OCI-LY3 (cell line): ENCODE results near the gene TSPO2.

ENCODE experiments used
- H2AFZ ChIP-seq: fragments of 200-600, 300-600 bp; shearing (Covaris generic); 2 replicates; pipeline ENCODE4 v1.6.0; 2014; ENCODE audit warnings: antibody characterized with exemption, low read depth, low read length
- H3K27ac ChIP-seq: fragments of 200-600, 300-600 bp; sonication (generic); 2 replicates; pipeline ENCODE4 v1.5.1; 2014; ENCODE audit warnings: mild to moderate bottlenecking, low read length, moderate library complexity, mixed read lengths
- H3K27me3 ChIP-seq: fragments of 200-600, 300-600 bp; sonication (generic); 2 replicates; pipeline ENCODE4 v1.6.1; 2014; ENCODE audit warnings: low read depth, low read length, mixed read lengths
- H3K36me3 ChIP-seq: fragments of 200-600, 300-600 bp; sonication (generic); replicated peaks from 2 replicates; pipeline ENCODE3; 2014; ENCODE audit warnings: low read depth, low read length, mixed read lengths
- H3K4me1 ChIP-seq: fragments of 300-600, 200-600 bp; sonication (generic); 2 replicates; pipeline ENCODE4 v1.6.1; 2014; ENCODE audit warnings: low read length, mixed read lengths
- H3K4me2 ChIP-seq: fragments of 200-600, 300-600 bp; sonication (generic); 2 replicates; pipeline ENCODE4 v1.6.1; 2014; ENCODE audit warnings: low read length, mixed read lengths
- H3K4me3 ChIP-seq: fragments of 300-600, 200-600 bp; sonication (generic); 2 replicates; pipeline ENCODE4 v1.5.1; 2014; ENCODE audit warnings: antibody characterized with exemption, mild to moderate bottlenecking, low read length, moderate library complexity
- H3K79me2 ChIP-seq: fragments of 300-600, 200-600 bp; shearing (Covaris generic); 2 replicates; pipeline ENCODE4 v1.6.1; 2014; ENCODE audit warnings: mild to moderate bottlenecking, low read length, mixed read lengths
- H3K9ac ChIP-seq: fragments of 300-600, 200-600 bp; shearing (Covaris generic); 2 replicates; pipeline ENCODE4 v1.6.0; 2014; ENCODE audit warnings: mild to moderate bottlenecking, low read length, moderate library complexity
- H3K9me3 ChIP-seq: fragments of 200-600, 300-600 bp; shearing (Covaris generic); 2 replicates; pipeline ENCODE4 v1.6.1; 2014; ENCODE audit warnings: low read length, mixed read lengths; ENCODE audit not compliant: insufficient read depth
- H4K20me1 ChIP-seq: fragments of 200-600, 300-600 bp; sonication (generic); 2 replicates; pipeline ENCODE4 v1.6.1; 2016; ENCODE audit warnings: low read length, mixed read lengths; ENCODE audit not compliant: insufficient read depth
- EZH2phosphoT487 ChIP-seq: fragments of 200-600 bp; shearing (Covaris generic); IDR thresholded peaks from 2 replicates; pipeline ENCODE4 v1.6.1; 2018; ENCODE audit warnings: antibody characterized with exemption, mixed run types, low read depth
- TF ChIP-seq, protein P1 (sequence below): fragments of 200-600, 300-600 bp; sonication (generic); IDR thresholded peaks from 2 replicates; pipeline ENCODE4 v1.5.1; 2014; ENCODE audit warnings: antibody characterized with exemption, low read length, low read depth

The TSPO2 gene

DNA sequence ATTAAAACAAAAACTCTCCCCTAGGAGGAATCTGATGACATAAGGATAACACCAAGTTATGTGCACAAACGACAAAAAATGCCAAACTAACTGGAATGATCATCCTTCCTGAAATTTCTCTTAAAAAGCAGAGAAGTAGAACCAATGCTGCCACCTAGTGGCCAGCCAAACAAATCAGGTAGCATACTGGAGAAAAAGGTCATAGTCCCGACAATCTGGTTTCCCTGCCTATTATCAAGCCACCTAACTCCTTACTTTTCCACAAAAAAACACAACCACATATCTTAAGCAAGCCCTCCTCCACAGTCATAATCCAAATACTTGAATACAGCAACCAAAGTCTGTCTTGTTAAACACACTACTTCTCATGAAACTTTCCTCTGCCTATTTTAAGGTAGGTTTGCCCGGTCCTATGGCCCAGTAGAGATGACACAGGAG is 24.6 kb downstream of the TSPO2 start:
- Histone ChIP-seq H3K4me3 (no peak overlapping the region), H2AFZ (no peak overlapping the region), H3K79me2 (peaks cover 9% of the 10 kb centered on the region), H3K4me2 (no peak overlapping the region), H3K27me3 (no peaks in the 10 kb centered on the region), H3K4me1 (peaks cover 8% of the 10 kb centered on the region), H4K20me1 (no peaks in the 10 kb centered on the region), H3K9ac (no peak overlapping the region), H3K9me3 (no peaks in the 10 kb centered on the region), H3K36me3 (peaks cover 57% of the 10 kb centered on the region), H3K27ac (no peak overlapping the region)
- TF ChIP-seq, protein P1, sequence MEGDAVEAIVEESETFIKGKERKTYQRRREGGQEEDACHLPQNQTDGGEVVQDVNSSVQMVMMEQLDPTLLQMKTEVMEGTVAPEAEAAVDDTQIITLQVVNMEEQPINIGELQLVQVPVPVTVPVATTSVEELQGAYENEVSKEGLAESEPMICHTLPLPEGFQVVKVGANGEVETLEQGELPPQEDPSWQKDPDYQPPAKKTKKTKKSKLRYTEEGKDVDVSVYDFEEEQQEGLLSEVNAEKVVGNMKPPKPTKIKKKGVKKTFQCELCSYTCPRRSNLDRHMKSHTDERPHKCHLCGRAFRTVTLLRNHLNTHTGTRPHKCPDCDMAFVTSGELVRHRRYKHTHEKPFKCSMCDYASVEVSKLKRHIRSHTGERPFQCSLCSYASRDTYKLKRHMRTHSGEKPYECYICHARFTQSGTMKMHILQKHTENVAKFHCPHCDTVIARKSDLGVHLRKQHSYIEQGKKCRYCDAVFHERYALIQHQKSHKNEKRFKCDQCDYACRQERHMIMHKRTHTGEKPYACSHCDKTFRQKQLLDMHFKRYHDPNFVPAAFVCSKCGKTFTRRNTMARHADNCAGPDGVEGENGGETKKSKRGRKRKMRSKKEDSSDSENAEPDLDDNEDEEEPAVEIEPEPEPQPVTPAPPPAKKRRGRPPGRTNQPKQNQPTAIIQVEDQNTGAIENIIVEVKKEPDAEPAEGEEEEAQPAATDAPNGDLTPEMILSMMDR = peak; percentile 94
- no peak for TF ChIP-seq EZH2phosphoT487

DNA sequence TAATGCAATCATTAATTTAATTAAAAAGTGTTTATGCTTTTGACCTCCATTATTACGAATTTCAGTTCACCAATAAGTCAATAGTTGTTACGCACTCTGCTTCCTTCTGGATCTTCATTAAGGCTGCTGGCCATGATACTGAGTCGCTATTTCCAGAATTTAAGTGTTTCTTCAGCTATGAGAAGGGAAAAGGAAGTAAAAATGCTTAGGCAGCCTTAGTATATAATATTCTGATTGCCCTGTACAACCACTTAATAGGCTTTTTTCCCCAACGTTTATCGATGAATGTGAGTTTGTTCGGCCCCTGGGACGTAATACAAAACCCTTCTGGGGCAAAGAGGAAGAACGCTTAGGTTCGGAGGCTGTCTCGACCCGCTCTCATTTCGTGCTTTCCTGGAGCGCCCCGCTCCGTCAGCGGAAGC is 29.2 kb downstream of the TSPO2 start:
- peak overlapping the region; percentile 67 for H3K4me2 ChIP-seq
- no peaks in the 10 kb centered on the region for H3K9me3 ChIP-seq
- peaks cover 28% of the 10 kb centered on the region for H3K4me1 ChIP-seq
- peak overlapping the region; percentile 93 for H3K9ac ChIP-seq
- peak overlapping the region; percentile 92 for H3K27ac ChIP-seq
- H3K27me3 ChIP-seq = no peaks in the 10 kb centered on the region
- peaks cover 27% of the 10 kb centered on the region for H4K20me1 ChIP-seq
- H2AFZ ChIP-seq = 0 out of 2 replicates have a peak overlapping the region, but pooled peaks have one; percentile 22
- H3K79me2 ChIP-seq = peaks cover 44% of the 10 kb centered on the region
- peak overlapping the region; percentile 77 for H3K4me3 ChIP-seq
- TF ChIP-seq, protein P1 = 0 out of 2 replicates have a peak, but pooled peaks have one; percentile 16
- TF ChIP-seq EZH2phosphoT487 = no peak
- H3K36me3 ChIP-seq = peaks cover 25% of the 10 kb centered on the region

DNA sequence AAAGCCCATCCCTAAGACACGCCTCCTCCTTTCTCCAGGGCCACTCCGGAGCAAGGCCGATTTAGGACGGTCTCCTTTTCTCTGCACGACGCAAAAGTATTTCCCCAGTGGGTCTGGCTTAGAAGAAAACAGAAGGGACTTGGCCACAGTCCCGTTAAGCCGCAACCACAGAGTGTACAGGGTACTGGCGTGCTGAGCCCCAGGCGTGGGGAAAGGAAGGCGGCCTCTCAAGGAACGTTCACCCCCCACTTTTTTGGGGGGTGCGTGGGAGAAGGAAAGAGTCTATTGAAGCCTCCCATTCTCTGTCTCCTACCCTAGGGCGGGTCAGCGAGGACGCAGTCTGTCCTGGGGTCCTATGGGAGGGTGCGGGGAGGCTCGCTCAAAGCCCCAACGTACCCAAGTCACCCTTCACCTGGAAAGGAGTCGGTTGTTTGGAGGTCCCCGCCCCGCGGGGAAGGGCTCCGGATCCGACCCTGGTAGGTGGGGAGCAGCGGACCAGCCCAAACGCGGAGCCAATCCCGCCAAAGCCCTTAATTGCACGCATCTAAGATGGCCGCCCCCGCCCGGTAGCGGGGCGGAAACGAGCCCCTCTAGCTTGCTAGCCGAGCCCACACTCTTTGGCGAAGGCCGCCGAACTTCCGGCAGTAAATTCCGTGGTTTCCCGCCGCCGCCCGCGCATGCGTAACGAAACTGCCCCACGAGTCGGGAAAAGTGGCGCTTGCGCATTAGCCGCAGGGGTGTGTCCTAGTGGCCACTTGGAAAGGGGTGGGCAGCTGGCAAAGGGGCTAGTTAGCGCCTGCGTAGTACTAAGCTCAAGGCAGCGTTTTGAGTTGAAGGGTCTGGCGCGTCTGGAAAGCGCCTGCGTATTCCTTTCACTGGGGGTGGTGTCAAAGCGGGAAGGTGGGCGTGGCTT is 29.9 kb downstream of the TSPO2 start, which contains the start of gene OARD1:
Gene OARD1 (minus strand): TSS at position 434 of the 913 bp plus-strand sequence. CDS start 722 bp downstream, outside the sequence.
- peak within 1 kb of the TSS; percentile 77 for H3K4me3 ChIP-seq
- TF ChIP-seq, protein P1 = no peak
- H3K9ac ChIP-seq = peak within 1 kb of the TSS; percentile 97
- peaks cover 20% of the 10 kb centered on the region for H3K36me3 ChIP-seq
- peaks cover 32% of the 10 kb centered on the region for H4K20me1 ChIP-seq
- H3K27ac ChIP-seq = peak within 1 kb of the TSS; percentile 92
- peaks cover 31% of the 10 kb centered on the region for H3K4me1 ChIP-seq
- H3K9me3 ChIP-seq = no peaks in the 10 kb centered on the region
- peak within 1 kb of the TSS; percentile 52 for H2AFZ ChIP-seq
- H3K4me2 ChIP-seq = peak within 1 kb of the TSS; percentile 96
- no peaks in the 10 kb centered on the region for H3K27me3 ChIP-seq
- peaks cover 51% of the 10 kb centered on the region for H3K79me2 ChIP-seq

DNA sequence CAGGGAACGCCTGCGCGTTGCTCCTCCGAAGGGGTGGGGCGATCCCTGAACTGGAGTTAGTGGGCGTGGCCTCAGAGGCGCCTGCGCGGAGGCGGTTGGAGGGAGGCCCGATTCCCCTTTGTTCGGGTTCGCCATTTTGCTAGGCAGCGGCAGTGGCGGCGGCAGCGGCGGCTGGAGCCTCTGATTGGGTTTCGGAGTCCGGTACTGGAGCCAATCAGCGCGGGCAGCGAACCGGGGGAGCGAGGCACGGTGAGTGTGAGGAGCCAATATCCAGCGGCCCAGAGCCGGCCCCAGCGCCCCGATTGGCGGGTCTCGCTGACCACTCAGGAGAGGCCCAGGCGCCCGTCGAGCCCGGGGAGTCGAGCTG is 30.6 kb downstream of the TSPO2 start, which contains the start of gene NFYA:
Gene NFYA (plus strand): TSS at position 139 of the 367 bp plus-strand sequence. CDS start 6,116 bp downstream, outside the sequence.
- Histone ChIP-seq H3K4me2 (peak within 1 kb of the TSS; percentile 96), H3K27me3 (no peaks in the 10 kb centered on the region), H3K4me1 (peaks cover 31% of the 10 kb centered on the region), H3K9ac (peak within 1 kb of the TSS; percentile 97), H3K9me3 (no peaks in the 10 kb centered on the region), H3K79me2 (peaks cover 57% of the 10 kb centered on the region), H4K20me1 (peaks cover 37% of the 10 kb centered on the region), H3K27ac (peak within 1 kb of the TSS; percentile 92), H2AFZ (peak within 1 kb of the TSS; percentile 52), H3K36me3 (peaks cover 14% of the 10 kb centered on the region), H3K4me3 (peak within 1 kb of the TSS; percentile 77)
- TF ChIP-seq EZH2phosphoT487 = no peak
- TF ChIP-seq, protein P1 = no peak
